Midbrain (tissue), 1 donor: Measurements from ENCODE around the gene XAGE2.

Experiments used
- DNase-seq: peaks from one replicate; lab custom pipeline; 2025; lab: John Stamatoyannopoulos, UW

Gene XAGE2

DNA sequence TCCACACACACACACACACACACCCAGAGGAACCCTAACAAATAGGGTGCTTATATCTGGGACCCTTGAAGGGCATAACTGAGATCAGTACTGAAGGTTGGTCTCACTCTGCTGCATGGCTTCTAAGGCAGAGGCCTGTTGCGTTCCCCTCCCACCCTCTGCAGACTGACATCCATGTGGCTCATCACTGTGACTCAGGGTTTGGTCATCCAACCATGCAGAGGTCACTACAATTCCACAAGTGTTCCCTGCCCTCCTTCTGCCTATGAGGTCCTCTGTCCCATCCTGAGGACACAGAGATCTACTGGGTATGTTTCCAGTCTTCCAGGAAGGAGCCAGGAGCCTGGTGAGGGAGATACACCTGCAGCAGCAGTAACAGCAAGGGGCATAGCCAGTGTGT lies 55.8 kb downstream of the XAGE2 start:
- DNase-seq, result no peak
